HEK293 (cell line): ENCODE measurements around the gene TACC2.

ENCODE experiments used
- CTCF ChIA-PET: fragments of 350-600 bp; formaldehyde crosslinking; extraction: SDS; loops from one replicate; lab custom pipeline; 2021; ENCODE audit warnings: antibody characterized with exemption; lab: Yijun Ruan, JAX
- POLR2A ChIA-PET: fragments of 300-600 bp; formaldehyde crosslinking; extraction: SDS; loops from one replicate; lab custom pipeline; 2020; ENCODE audit warnings: antibody characterized with exemption, inconsistent platforms; lab: Yijun Ruan, JAX
- H3K27ac ChIP-seq: fragments of 200-500 bp; sonication (Bioruptor generic); 2 replicates; pipeline ENCODE4 v1.5.1; 2014; ENCODE audit warnings: low read depth, low read length, control low read depth, inconsistent platforms; ENCODE audit errors: extremely low read depth
- H3K36me3 ChIP-seq, 2 experiments: fragments of 200-500 bp in 1 of 2; sonication (Bioruptor generic) in 1 of 2; 1 replicate in 1 of 2; 2 replicates in 1 of 2; pipeline ENCODE4 v1.5.1; 2014 to 2017; ENCODE audit warnings: inconsistent platforms in 2 of 2, low read length in 2 of 2; ENCODE audit not compliant: control insufficient read depth in 2 of 2, insufficient read depth in 1 of 2
- H3K4me1 ChIP-seq: fragments of 200-500 bp; sonication (Bioruptor generic); 2 replicates; pipeline ENCODE4 v1.5.1; 2014; ENCODE audit warnings: mild to moderate bottlenecking, low read length, inconsistent platforms; ENCODE audit not compliant: control insufficient read depth, insufficient read depth
- H3K4me3 ChIP-seq: 2 replicates; pipeline ENCODE4 v1.5.1; 2011; ENCODE audit warnings: low read depth, mild to moderate bottlenecking, control low read depth, low read length, moderate library complexity
- H3K9me3 ChIP-seq: fragments of 200-500 bp; sonication (Bioruptor generic); 2 replicates; pipeline ENCODE4 v1.5.1; 2014; ENCODE audit warnings: low read depth, low read length, inconsistent platforms; ENCODE audit not compliant: control insufficient read depth, insufficient read depth
- ELK4 ChIP-seq: IDR thresholded peaks from 2 replicates; pipeline ENCODE4 v1.6.1; 2011; ENCODE audit warnings: mild to moderate bottlenecking, low read depth, low read length, borderline replicate concordance
- GLIS1 ChIP-seq: fragments of 450-650 bp; formaldehyde crosslinking; IDR thresholded peaks from 2 replicates; pipeline ENCODE4 v1.5.1; 2016; ENCODE audit warnings: missing biosample characterization, missing genetic modification characterization
- GLIS2 ChIP-seq: fragments of 450-650 bp; formaldehyde crosslinking; IDR thresholded peaks from 2 replicates; pipeline ENCODE4 v1.5.1; 2016; ENCODE audit warnings: missing biosample characterization, missing genetic modification characterization
- HOXA7 ChIP-seq: sonication (generic); formaldehyde crosslinking; IDR thresholded peaks from 2 replicates; pipeline ENCODE4 v1.8.1; 2022; ENCODE audit warnings: missing genetic modification reagents, borderline replicate concordance
- KLF1 ChIP-seq: fragments of 450-650 bp; formaldehyde crosslinking; IDR thresholded peaks from 2 replicates; pipeline ENCODE4 v1.5.1; 2016; ENCODE audit warnings: missing biosample characterization, missing genetic modification characterization
- KLF9 ChIP-seq: fragments of 450-650 bp; formaldehyde crosslinking; IDR thresholded peaks from 2 replicates; pipeline ENCODE4 v1.5.1; 2016; ENCODE audit warnings: missing biosample characterization, missing genetic modification characterization, low read depth
- SP3 ChIP-seq: fragments of 450-650 bp; formaldehyde crosslinking; IDR thresholded peaks from 2 replicates; pipeline ENCODE4 v1.5.1; 2016; ENCODE audit warnings: missing biosample characterization, missing genetic modification characterization
- WT1 ChIP-seq: fragments of 450-650 bp; formaldehyde crosslinking; IDR thresholded peaks from 2 replicates; pipeline ENCODE4 v1.5.1; 2016; ENCODE audit warnings: missing biosample characterization, missing genetic modification characterization
- ZFHX2 ChIP-seq: fragments of 450-650 bp; formaldehyde crosslinking; conservative IDR thresholded peaks from 2 replicates; pipeline ENCODE4 v1.5.1; 2016; ENCODE audit warnings: missing biosample characterization, missing genetic modification characterization
- ZNF157 ChIP-seq: fragments of 450-650 bp; formaldehyde crosslinking; IDR thresholded peaks from 2 replicates; pipeline ENCODE4 v1.5.1; 2016; ENCODE audit warnings: missing biosample characterization, missing genetic modification characterization
- ZNF214 ChIP-seq: fragments of 450-650 bp; formaldehyde crosslinking; IDR thresholded peaks from 2 replicates; pipeline ENCODE4 v1.5.1; 2017; ENCODE audit warnings: missing biosample characterization, mild to moderate bottlenecking, missing genetic modification characterization, borderline replicate concordance
- ZNF23 ChIP-seq: fragments of 450-650 bp; formaldehyde crosslinking; IDR thresholded peaks from 2 replicates; pipeline ENCODE4 v1.5.1; 2016; ENCODE audit warnings: missing biosample characterization, missing genetic modification characterization, borderline replicate concordance
- ZNF404 ChIP-seq: fragments of 450-650 bp; formaldehyde crosslinking; IDR thresholded peaks from 2 replicates; pipeline ENCODE4 v1.5.1; 2017; ENCODE audit warnings: missing biosample characterization, missing genetic modification characterization
- ZNF423 ChIP-seq: fragments of 450-650 bp; formaldehyde crosslinking; IDR thresholded peaks from 2 replicates; pipeline ENCODE4 v1.5.1; 2016; ENCODE audit warnings: missing biosample characterization, missing genetic modification characterization
- ZNF433 ChIP-seq: fragments of 450-650 bp; formaldehyde crosslinking; IDR thresholded peaks from 2 replicates; pipeline ENCODE4 v1.5.1; 2016; ENCODE audit warnings: missing biosample characterization, missing genetic modification characterization, low read depth
- ZNF449 ChIP-seq: fragments of 450-650 bp; formaldehyde crosslinking; IDR thresholded peaks from 2 replicates; pipeline ENCODE4 v1.5.1; 2017; ENCODE audit warnings: missing biosample characterization, mild to moderate bottlenecking, missing genetic modification characterization, moderate library complexity
- ZNF530 ChIP-seq: fragments of 450-650 bp; formaldehyde crosslinking; IDR thresholded peaks from 2 replicates; pipeline ENCODE4 v1.5.1; 2016; ENCODE audit warnings: low read depth, missing biosample characterization, missing genetic modification characterization
- ZNF544 ChIP-seq: fragments of 450-650 bp; formaldehyde crosslinking; IDR thresholded peaks from 2 replicates; pipeline ENCODE4 v1.5.0; 2017; ENCODE audit warnings: missing biosample characterization, missing genetic modification characterization
- ZNF558 ChIP-seq: fragments of 450-650 bp; formaldehyde crosslinking; IDR thresholded peaks from 2 replicates; pipeline ENCODE4 v1.5.1; 2016; ENCODE audit warnings: missing biosample characterization, missing genetic modification characterization
- ZNF629 ChIP-seq: fragments of 450-650 bp; formaldehyde crosslinking; IDR thresholded peaks from 2 replicates; pipeline ENCODE4 v1.5.1; 2017; ENCODE audit warnings: missing biosample characterization, missing genetic modification characterization
- ZNF785 ChIP-seq: fragments of 450-650 bp; formaldehyde crosslinking; IDR thresholded peaks from 2 replicates; pipeline ENCODE4 v1.5.1; 2016; ENCODE audit warnings: missing biosample characterization, missing genetic modification characterization
- ZNF837 ChIP-seq: fragments of 450-650 bp; formaldehyde crosslinking; IDR thresholded peaks from 2 replicates; pipeline ENCODE4 v1.5.1; 2016; ENCODE audit warnings: missing biosample characterization, missing genetic modification characterization
- ZSCAN16 ChIP-seq: fragments of 450-650 bp; formaldehyde crosslinking; IDR thresholded peaks from 2 replicates; pipeline ENCODE4 v1.5.1; 2016; ENCODE audit warnings: missing biosample characterization, missing genetic modification characterization
- ZXDB ChIP-seq: fragments of 450-650 bp; formaldehyde crosslinking; IDR thresholded peaks from 2 replicates; pipeline ENCODE4 v1.5.1; 2016; ENCODE audit warnings: missing biosample characterization, missing genetic modification characterization
- TF ChIP-seq, protein P1 (sequence below): fragments of 450-650 bp; formaldehyde crosslinking; IDR thresholded peaks from 2 replicates; pipeline ENCODE4 v1.5.1; 2016; ENCODE audit warnings: missing biosample characterization, missing genetic modification characterization, borderline replicate concordance
- TF ChIP-seq, protein P2 (sequence below): fragments of 450-650 bp; formaldehyde crosslinking; IDR thresholded peaks from 2 replicates; pipeline ENCODE4 v1.5.1; 2016; ENCODE audit warnings: missing biosample characterization, missing genetic modification characterization
- TF ChIP-seq, protein P3 (sequence below): fragments of 450-650 bp; formaldehyde crosslinking; IDR thresholded peaks from 2 replicates; pipeline ENCODE4 v1.5.1; 2016; ENCODE audit warnings: missing biosample characterization, missing genetic modification characterization

TACC2 gene

DNA sequence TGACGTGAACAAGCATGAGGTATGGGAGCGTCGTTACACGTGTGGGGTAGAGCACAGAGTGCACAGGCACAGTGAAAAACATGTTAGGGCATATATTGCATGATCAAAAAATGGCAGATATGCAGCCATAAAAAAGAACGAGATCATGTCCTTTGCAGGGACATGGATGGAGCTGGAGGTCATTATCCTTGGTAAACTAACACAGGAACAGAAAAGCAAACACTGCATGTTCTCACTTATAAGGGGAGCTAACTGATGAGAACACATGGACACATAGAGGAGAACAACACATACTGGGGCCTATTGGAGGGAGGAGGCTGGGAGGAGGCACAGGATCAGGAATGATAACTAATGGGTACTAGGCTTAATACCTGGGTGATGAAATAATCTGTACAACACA is 66.3 kb downstream of the TACC2 start:
- Histone ChIP-seq H3K27ac (no peak overlapping the region), H3K4me3 (no peak overlapping the region), H3K4me1 (0 out of 2 replicates have a peak, but pooled peaks cover 5% of the 10 kb centered on the region), H3K36me3 (no peaks in the 10 kb centered on the region; a peak in 1 of 3 replicates), H3K9me3 (no peaks in the 10 kb centered on the region)
- ChIA-PET CTCF (interaction anchor here (0.7 to 4.6 kb wide), 15 partner anchors 8 to 313 kb away, joined by 3 to 30 read pairs (median 7); no protein-coding TSS in a partner anchor), POLR2A (interaction anchor here (0.6 to 2.0 kb wide), 2 partner anchors 58 to 126 kb away, joined by 3 to 6 read pairs; no protein-coding TSS in a partner anchor)
- TF ChIP-seq ELK4: no peak
- TF ChIP-seq ZNF785 (tag by site-specific recombination): no peak
- no peak for TF ChIP-seq ZNF544 (tag by site-specific recombination)
- no peak for TF ChIP-seq ZNF423 (tag by site-specific recombination)
- TF ChIP-seq ZSCAN16 (tag by site-specific recombination): no peak
- TF ChIP-seq ZNF530 (tag by site-specific recombination): no peak
- no peak for TF ChIP-seq WT1
- TF ChIP-seq, protein P1, sequence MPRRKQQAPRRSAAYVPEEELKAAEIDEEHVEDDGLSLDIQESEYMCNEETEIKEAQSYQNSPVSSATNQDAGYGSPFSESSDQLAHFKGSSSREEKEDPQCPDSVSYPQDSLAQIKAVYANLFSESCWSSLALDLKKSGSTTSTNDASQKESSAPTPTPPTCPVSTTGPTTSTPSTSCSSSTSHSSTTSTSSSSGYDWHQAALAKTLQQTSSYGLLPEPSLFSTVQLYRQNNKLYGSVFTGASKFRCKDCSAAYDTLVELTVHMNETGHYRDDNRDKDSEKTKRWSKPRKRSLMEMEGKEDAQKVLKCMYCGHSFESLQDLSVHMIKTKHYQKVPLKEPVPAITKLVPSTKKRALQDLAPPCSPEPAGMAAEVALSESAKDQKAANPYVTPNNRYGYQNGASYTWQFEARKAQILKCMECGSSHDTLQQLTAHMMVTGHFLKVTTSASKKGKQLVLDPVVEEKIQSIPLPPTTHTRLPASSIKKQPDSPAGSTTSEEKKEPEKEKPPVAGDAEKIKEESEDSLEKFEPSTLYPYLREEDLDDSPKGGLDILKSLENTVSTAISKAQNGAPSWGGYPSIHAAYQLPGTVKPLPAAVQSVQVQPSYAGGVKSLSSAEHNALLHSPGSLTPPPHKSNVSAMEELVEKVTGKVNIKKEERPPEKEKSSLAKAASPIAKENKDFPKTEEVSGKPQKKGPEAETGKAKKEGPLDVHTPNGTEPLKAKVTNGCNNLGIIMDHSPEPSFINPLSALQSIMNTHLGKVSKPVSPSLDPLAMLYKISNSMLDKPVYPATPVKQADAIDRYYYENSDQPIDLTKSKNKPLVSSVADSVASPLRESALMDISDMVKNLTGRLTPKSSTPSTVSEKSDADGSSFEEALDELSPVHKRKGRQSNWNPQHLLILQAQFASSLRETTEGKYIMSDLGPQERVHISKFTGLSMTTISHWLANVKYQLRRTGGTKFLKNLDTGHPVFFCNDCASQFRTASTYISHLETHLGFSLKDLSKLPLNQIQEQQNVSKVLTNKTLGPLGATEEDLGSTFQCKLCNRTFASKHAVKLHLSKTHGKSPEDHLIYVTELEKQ: no peak
- TF ChIP-seq ZXDB (tag by site-specific recombination): no peak
- no peak for TF ChIP-seq ZNF157
- no peak for TF ChIP-seq SP3 (tag by site-specific recombination)
- TF ChIP-seq ZNF558 (tag by site-specific recombination): no peak
- TF ChIP-seq, protein P2, sequence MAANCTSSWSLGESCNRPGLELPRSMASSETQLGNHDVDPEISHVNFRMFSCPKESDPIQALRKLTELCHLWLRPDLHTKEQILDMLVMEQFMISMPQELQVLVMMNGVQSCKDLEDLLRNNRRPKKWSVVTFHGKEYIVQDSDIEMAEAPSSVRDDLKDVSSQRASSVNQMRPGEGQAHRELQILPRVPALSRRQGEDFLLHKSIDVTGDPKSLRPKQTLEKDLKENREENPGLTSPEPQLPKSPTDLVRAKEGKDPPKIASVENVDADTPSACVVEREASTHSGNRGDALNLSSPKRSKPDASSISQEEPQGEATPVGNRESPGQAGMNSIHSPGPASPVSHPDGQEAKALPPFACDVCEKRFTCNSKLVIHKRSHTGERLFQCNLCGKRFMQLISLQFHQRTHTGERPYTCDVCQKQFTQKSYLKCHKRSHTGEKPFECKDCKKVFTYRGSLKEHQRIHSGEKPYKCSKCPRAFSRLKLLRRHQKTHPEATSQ (tag by site-specific recombination): no peak
- TF ChIP-seq KLF9 (tag by site-specific recombination): no peak
- TF ChIP-seq KLF1 (tag by site-specific recombination): no peak
- TF ChIP-seq ZFHX2 (tag by site-specific recombination): no peak
- TF ChIP-seq ZNF23: no peak
- no peak for TF ChIP-seq ZNF837 (tag by site-specific recombination)
- TF ChIP-seq ZNF214: no peak
- TF ChIP-seq GLIS2 (tag by site-specific recombination): no peak

DNA sequence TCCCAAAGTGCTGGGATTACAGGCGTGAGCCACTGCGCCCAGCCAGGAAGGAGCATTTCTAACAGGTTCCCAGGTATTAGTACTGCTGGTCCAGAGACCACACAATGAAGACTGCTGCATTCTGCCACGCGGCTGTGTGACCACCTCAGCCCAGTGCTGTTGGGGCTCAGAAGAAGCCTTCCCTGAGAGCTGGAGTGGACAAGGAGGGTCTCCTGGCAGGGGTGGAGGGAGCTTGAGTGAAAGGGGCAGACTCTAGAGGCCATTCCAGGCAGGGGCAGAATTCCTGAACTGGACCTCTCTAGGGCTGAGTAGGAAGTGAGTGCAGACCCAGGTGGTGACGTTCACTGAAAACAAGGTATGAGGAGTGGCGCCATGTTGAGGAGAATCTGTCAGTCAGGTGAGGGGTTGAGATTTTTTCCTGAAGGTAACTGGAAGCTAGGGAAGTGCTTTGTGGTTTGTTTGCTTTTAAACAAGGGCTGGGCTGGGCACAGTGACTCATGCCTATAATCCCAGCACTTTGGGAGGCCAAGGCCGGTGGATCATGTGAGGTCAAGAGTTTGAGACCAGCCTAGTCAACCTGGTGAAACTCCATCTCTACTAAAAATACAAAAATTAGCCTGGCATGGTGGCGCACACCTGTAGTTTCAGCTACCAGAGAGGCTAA is 67.6 kb downstream of the TACC2 start:
- Histone ChIP-seq H3K36me3 (no peaks in the 10 kb centered on the region; a peak in 1 of 3 replicates), H3K9me3 (no peaks in the 10 kb centered on the region), H3K4me3 (no peak overlapping the region), H3K27ac (no peak overlapping the region), H3K4me1 (0 out of 2 replicates have a peak, but pooled peaks cover 5% of the 10 kb centered on the region)
- POLR2A ChIA-PET: no interaction called here
- CTCF ChIA-PET: interaction anchor here (0.6 to 4.6 kb wide), 6 partner anchors 37 to 242 kb away, joined by 3 to 30 read pairs (median 4); no protein-coding TSS in a partner anchor
- peak; percentile 74 for TF ChIP-seq KLF1 (tag by site-specific recombination)
- TF ChIP-seq HOXA7 (CRISPR knock-in tag): no peak
- TF ChIP-seq ZNF404 (tag by site-specific recombination): no peak
- TF ChIP-seq, protein P3, sequence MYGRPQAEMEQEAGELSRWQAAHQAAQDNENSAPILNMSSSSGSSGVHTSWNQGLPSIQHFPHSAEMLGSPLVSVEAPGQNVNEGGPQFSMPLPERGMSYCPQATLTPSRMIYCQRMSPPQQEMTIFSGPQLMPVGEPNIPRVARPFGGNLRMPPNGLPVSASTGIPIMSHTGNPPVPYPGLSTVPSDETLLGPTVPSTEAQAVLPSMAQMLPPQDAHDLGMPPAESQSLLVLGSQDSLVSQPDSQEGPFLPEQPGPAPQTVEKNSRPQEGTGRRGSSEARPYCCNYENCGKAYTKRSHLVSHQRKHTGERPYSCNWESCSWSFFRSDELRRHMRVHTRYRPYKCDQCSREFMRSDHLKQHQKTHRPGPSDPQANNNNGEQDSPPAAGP (tag by site-specific recombination): peak; percentile 90
- TF ChIP-seq ZNF433 (tag by site-specific recombination): no peak
- TF ChIP-seq GLIS1 (tag by site-specific recombination): peak; percentile 56; the same call in 1 of the 2 replicates
- TF ChIP-seq ZNF449 (tag by site-specific recombination): peak; percentile 70
- TF ChIP-seq ZNF629: 0 out of 2 replicates have a peak, but pooled peaks have one; percentile 23
- TF ChIP-seq, all 188 proteins: peak for 5
